ENCODE measurements around the gene STK24.
A peak's percentile ranks its signal among the peaks of the same experiment; 100 is the strongest.

Gene STK24

DNA sequence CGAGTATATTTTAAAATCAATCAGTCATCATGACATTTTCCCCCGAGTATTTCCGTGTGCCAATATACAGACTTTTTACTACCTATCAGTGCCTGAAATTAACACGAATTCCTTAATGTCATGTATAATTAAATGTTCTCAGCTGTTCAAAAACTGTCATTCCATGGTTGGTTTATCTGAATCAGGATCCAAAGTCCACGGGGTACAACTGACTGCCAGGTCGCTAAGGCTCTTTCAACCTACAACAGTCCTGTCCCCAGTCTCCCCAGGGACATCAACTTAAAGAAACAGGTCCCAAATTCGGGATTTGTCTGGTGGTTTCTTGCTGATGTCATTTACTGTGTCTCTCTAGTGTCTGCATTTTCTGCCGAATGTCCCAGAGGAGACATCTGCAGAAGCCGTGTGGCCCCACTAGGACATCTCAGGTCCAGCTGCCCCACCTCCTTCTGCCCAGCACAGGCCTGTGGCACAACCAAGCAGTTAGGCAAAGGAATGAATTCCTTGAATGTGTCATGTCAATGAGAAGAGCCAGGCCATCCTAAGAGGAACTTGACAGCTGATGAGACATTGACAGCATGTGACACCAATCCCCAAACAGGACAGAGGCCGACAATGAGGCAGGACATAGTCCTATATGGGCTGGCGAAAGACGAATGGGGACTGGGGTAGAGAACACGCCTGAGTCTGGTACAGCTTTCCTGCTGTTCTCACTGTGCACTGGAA lies 109.5 kb downstream of the STK24 start:
- Histone ChIP-seq H3K4me2 (ENCODE audit: low read length) (no peak overlapping the region), H3F3A (ENCODE audit: control insufficient read depth, insufficient read depth) (no peaks in the 10 kb centered on the region), H3K4me3 (ENCODE audit: low read length) (no peak overlapping the region), H4K20me1 (ENCODE audit: control insufficient read depth, insufficient read depth, low read depth, low read length) (0 out of 2 replicates have a peak, but pooled peaks cover 2% of the 10 kb centered on the region), H3K27ac (ENCODE audit: low read depth, low read length) (no peak overlapping the region), H3K79me2 (ENCODE audit: control insufficient read depth, low read length) (peaks cover 13% of the 10 kb centered on the region), H3K36me3 (ENCODE audit: control insufficient read depth, low read length) (peaks cover 70% of the 10 kb centered on the region), H3K9me2 (replicated peaks; ENCODE audit: control insufficient read depth, low read length) (no peaks in the 10 kb centered on the region), H3K9me3 (ENCODE audit: control insufficient read depth, insufficient read depth, low read length) (no peaks in the 10 kb centered on the region), H3K4me1 (ENCODE audit: control insufficient read depth, low read length) (no peaks in the 10 kb centered on the region), H3K27me3 (ENCODE audit: control insufficient read depth, low read length) (no peaks in the 10 kb centered on the region)
- no peak for TF ChIP-seq EZH2phosphoT487 (IDR thresholded peaks at IDR 0.05; ENCODE audit: borderline replicate concordance, low read length)
- TF ChIP-seq, protein P1, sequence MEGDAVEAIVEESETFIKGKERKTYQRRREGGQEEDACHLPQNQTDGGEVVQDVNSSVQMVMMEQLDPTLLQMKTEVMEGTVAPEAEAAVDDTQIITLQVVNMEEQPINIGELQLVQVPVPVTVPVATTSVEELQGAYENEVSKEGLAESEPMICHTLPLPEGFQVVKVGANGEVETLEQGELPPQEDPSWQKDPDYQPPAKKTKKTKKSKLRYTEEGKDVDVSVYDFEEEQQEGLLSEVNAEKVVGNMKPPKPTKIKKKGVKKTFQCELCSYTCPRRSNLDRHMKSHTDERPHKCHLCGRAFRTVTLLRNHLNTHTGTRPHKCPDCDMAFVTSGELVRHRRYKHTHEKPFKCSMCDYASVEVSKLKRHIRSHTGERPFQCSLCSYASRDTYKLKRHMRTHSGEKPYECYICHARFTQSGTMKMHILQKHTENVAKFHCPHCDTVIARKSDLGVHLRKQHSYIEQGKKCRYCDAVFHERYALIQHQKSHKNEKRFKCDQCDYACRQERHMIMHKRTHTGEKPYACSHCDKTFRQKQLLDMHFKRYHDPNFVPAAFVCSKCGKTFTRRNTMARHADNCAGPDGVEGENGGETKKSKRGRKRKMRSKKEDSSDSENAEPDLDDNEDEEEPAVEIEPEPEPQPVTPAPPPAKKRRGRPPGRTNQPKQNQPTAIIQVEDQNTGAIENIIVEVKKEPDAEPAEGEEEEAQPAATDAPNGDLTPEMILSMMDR (IDR thresholded peaks at IDR 0.05; ENCODE audit: low read depth, low read length, poor library complexity, severe bottlenecking): no peak

DNA sequence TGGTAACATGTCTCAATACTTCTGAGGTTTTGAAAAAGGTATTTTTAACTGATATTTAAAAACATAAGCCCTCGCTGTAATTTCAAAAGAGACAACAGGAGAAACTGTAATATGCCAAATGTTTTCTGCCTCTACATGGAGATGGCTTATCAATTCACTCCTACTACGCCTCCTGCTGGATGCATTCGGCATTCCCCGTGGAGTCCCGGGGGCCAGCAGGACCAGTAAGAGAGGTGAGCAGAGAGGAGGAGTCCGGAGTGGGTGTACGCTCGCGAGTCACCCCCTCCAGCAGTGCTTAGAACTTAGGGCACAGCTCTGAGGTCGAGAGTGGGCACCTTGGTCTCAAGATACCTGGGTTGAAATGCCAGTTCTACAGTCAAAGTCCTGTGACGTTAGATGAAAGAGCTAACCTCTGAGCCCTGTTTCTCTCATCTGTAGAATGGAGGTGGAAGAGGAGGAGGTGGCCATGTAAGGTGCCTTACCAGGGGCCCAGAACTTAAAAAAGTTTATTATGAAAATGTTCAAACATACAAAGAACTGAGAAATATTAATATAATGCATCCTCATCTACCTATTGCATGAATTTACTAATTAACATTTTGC lies 110.2 kb downstream of the STK24 start:
- Histone ChIP-seq H3K27me3 (ENCODE audit: control insufficient read depth, low read length) (no peaks in the 10 kb centered on the region), H3K36me3 (ENCODE audit: control insufficient read depth, low read length) (peaks cover 65% of the 10 kb centered on the region), H3K4me3 (ENCODE audit: low read length) (no peak overlapping the region), H3F3A (ENCODE audit: control insufficient read depth, insufficient read depth) (no peaks in the 10 kb centered on the region), H3K4me1 (ENCODE audit: control insufficient read depth, low read length) (no peaks in the 10 kb centered on the region), H3K4me2 (ENCODE audit: low read length) (no peak overlapping the region), H3K9me3 (ENCODE audit: control insufficient read depth, insufficient read depth, low read length) (no peaks in the 10 kb centered on the region), H3K27ac (ENCODE audit: low read depth, low read length) (no peak overlapping the region), H3K9me2 (replicated peaks; ENCODE audit: control insufficient read depth, low read length) (no peaks in the 10 kb centered on the region), H4K20me1 (ENCODE audit: control insufficient read depth, insufficient read depth, low read depth, low read length) (0 out of 2 replicates have a peak, but pooled peaks cover 2% of the 10 kb centered on the region), H3K79me2 (ENCODE audit: control insufficient read depth, low read length) (peaks cover 9% of the 10 kb centered on the region)
- TF ChIP-seq EZH2phosphoT487 (IDR thresholded peaks at IDR 0.05; ENCODE audit: borderline replicate concordance, low read length): no peak
- TF ChIP-seq, protein P1 (IDR thresholded peaks at IDR 0.05; ENCODE audit: low read depth, low read length, poor library complexity, severe bottlenecking): peak; percentile 53

DNA sequence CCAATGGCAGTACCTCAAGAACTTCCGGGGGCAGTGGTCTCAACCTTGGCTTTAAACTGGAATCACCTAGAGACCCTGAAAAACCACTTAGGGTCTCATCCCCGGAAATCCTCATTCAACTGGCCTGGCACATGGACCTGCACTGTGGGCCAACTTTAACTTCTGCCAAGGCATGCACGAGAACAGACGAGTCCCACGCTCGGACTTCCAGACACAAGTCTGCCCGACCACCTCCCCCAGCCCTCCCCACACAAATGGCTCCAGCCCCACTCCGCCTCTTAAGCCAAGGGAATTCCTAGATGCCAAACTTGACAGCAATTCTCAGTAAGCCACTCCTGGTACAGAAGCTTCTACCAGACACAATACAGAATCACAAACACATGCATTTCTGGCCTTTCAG lies 114.0 kb downstream of the STK24 start:
- Histone ChIP-seq H3K9me3 (ENCODE audit: control insufficient read depth, insufficient read depth, low read length) (no peaks in the 10 kb centered on the region), H3K27me3 (ENCODE audit: control insufficient read depth, low read length) (no peaks in the 10 kb centered on the region), H3K27ac (ENCODE audit: low read depth, low read length) (no peak overlapping the region), H3F3A (ENCODE audit: control insufficient read depth, insufficient read depth) (no peaks in the 10 kb centered on the region), H3K9me2 (replicated peaks; ENCODE audit: control insufficient read depth, low read length) (no peaks in the 10 kb centered on the region), H3K36me3 (ENCODE audit: control insufficient read depth, low read length) (peaks cover 75% of the 10 kb centered on the region), H3K4me2 (ENCODE audit: low read length) (no peak overlapping the region), H3K4me1 (ENCODE audit: control insufficient read depth, low read length) (no peaks in the 10 kb centered on the region), H3K4me3 (ENCODE audit: low read length) (no peak overlapping the region), H3K79me2 (ENCODE audit: control insufficient read depth, low read length) (no peaks in the 10 kb centered on the region), H4K20me1 (ENCODE audit: control insufficient read depth, insufficient read depth, low read depth, low read length) (0 out of 2 replicates have a peak, but pooled peaks cover 2% of the 10 kb centered on the region)
- TF ChIP-seq, protein P1 (IDR thresholded peaks at IDR 0.05; ENCODE audit: low read depth, low read length, poor library complexity, severe bottlenecking): no peak
- no peak for TF ChIP-seq EZH2phosphoT487 (IDR thresholded peaks at IDR 0.05; ENCODE audit: borderline replicate concordance, low read length)
